ENCODE results near the gene MAN2C1. TPM values are rescaled to one million over a fixed set of nuclear protein-coding genes. Genes with fewer than 3 reads are reported as not detected.
"Not testable (repeated sequence)": the region's sequence is repeated elsewhere in the genome, so short reads cannot be mapped to it uniquely, and the experiment has no call there.

Gene MAN2C1
- total RNA-seq, 1 donor from 2014 or later: 237 TPM

DNA sequence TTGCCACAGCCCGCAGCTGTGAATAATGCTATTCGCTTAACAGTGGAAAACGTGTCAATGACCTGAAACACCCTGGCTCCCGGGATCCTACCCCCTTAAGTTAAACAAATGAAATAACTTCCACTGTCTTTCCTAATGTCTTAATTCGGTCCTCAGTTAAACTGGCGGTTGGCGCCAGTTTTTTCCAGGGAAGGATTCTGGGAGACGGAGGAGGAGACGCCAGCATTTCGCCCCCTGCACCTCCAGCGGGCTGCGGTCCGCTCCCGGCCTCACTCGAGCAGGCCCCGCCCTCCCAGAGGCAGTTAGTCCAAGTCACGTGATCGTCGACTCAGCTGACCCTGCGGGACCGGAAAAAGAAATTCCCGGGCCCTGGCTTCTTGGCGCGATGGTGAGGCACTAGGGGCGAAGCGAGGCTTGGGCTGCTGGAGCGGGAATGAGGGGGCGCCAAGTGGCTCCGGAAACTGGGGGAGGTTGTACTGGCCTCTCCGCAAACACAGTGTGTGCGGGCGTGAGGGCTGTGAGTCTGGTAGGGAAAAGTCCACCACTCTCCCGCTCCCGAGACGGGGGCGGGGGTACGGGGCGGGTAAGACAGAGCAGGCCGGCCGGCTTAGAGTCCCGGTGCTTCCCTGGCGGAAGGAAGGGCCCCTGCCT lies 32.6 kb downstream of the MAN2C1 start, which contains the start of gene COMMD4:
Gene COMMD4, plus strand, starts transcription at position 359 of the 651 bp plus-strand sequence. Its CDS starts 27 bp downstream, at position 386.
- TF ChIP-seq, protein P1, sequence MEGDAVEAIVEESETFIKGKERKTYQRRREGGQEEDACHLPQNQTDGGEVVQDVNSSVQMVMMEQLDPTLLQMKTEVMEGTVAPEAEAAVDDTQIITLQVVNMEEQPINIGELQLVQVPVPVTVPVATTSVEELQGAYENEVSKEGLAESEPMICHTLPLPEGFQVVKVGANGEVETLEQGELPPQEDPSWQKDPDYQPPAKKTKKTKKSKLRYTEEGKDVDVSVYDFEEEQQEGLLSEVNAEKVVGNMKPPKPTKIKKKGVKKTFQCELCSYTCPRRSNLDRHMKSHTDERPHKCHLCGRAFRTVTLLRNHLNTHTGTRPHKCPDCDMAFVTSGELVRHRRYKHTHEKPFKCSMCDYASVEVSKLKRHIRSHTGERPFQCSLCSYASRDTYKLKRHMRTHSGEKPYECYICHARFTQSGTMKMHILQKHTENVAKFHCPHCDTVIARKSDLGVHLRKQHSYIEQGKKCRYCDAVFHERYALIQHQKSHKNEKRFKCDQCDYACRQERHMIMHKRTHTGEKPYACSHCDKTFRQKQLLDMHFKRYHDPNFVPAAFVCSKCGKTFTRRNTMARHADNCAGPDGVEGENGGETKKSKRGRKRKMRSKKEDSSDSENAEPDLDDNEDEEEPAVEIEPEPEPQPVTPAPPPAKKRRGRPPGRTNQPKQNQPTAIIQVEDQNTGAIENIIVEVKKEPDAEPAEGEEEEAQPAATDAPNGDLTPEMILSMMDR (IDR thresholded peaks at IDR 0.05; ENCODE audit: unreplicated experiment): no peak
- Mint-ChIP-seq H3K27ac (ENCODE audit: unreplicated experiment) (peak within 1 kb of the TSS; percentile 99), H3K4me1 (ENCODE audit: unreplicated experiment) (peaks cover 17% of the 10 kb centered on the region), H3K4me3 (ENCODE audit: unreplicated experiment) (peak within 1 kb of the TSS; percentile 96), H3K27me3 (ENCODE audit: unreplicated experiment) (peaks cover 20% of the 10 kb centered on the region), H3K9me3 (ENCODE audit: unreplicated experiment) (no peaks in the 10 kb centered on the region), H3K36me3 (ENCODE audit: low read depth, unreplicated experiment) (peaks cover 5% of the 10 kb centered on the region)
- DNase-seq (ENCODE audit: low spot score): peak; percentile 95

DNA sequence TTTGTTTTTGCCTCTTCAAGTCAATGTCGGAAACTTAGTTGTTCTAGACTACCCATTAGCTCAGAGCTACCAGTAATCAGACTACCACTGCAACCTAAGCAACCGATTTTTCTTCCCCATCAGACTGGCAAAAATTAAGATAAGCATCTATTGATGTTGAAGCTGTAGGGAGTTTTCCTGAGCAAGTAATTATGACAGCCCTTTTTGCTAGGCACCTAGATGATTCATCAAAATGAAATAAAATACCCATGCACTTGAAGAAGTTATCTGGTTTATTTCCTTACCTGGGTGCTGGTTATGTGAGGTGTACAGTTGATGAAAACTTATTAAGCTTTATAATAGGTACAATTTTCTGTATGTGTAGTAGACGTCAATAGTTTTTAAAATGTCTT lies 33.1 kb downstream of the MAN2C1 start:
- no peak for DNase-seq (ENCODE audit: low spot score)
- Mint-ChIP-seq H3K27me3 (ENCODE audit: unreplicated experiment) (peaks cover 21% of the 10 kb centered on the region), H3K9me3 (ENCODE audit: unreplicated experiment) (no peaks in the 10 kb centered on the region), H3K27ac (ENCODE audit: unreplicated experiment) (no peak overlapping the region), H3K4me3 (ENCODE audit: unreplicated experiment) (peak overlapping the region; percentile 96), H3K36me3 (ENCODE audit: low read depth, unreplicated experiment) (peaks cover 5% of the 10 kb centered on the region), H3K4me1 (ENCODE audit: unreplicated experiment) (peaks cover 17% of the 10 kb centered on the region)
- TF ChIP-seq, protein P1 (IDR thresholded peaks at IDR 0.05; ENCODE audit: unreplicated experiment): no peak

DNA sequence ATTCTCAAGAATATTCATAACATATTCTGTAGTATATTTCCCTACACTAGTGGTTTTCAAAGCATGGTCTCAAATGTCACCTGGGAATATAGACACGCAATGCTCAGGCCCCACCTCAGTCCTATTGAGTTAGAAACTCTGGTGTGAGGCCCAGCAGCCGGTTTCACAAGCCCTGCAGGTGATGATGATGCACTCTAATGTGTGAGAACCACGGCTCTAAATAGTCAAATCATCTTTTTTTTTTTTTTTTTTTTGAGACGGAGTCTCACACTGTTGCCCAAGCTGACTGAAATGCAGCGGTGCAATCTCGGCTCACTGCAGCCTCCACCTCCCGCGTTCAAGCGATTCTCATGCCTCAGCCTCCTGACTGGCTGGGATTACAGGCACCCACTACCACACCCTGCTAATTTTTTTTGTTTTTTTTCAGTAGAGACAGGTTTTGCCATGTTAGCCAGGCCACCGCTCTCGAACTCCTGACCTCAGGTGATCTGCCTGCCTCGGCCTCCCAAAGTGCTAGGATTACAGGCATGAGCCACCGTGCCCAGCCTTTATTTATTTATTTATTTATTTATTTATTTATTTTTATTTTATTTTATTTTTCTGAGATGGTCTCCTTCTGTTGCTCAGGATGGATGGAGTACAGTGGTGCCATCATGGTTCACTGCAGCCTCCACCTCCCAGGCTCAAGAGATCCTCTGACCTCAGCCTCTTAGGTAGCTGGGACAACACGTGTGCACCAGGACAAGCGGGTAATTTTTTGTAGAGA lies 34.6 kb downstream of the MAN2C1 start:
- not testable (repeated sequence) for H3K27ac Mint-ChIP-seq (ENCODE audit: unreplicated experiment); DNase-seq (ENCODE audit: low spot score); H3K36me3 Mint-ChIP-seq (ENCODE audit: low read depth, unreplicated experiment); H3K9me3 Mint-ChIP-seq (ENCODE audit: unreplicated experiment); H3K4me3 Mint-ChIP-seq (ENCODE audit: unreplicated experiment)
- H3K4me1 Mint-ChIP-seq (ENCODE audit: unreplicated experiment): peaks cover 17% of the 10 kb centered on the region
- H3K27me3 Mint-ChIP-seq (ENCODE audit: unreplicated experiment): peaks cover 21% of the 10 kb centered on the region

DNA sequence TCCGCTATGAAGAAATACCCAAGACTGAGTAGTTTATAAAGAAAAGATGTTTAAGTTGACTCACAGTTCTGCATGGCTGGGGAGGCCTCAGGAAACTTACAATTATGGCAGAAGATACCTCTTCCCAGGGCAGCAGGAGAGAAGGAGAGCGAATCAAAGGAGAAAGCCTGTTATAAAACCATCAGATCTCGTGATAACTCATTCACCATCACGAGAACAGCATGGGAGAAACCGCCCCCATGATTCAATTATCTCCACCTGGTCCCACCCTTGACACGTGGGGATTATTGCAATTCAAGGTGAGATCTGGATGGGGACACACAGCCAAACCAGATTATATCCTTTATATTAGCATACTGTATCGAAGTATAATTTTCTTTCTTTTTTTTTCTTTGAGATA lies 36.3 kb downstream of the MAN2C1 start:
- not testable (repeated sequence) for H3K9me3 Mint-ChIP-seq (ENCODE audit: unreplicated experiment); H3K4me3 Mint-ChIP-seq (ENCODE audit: unreplicated experiment)

DNA sequence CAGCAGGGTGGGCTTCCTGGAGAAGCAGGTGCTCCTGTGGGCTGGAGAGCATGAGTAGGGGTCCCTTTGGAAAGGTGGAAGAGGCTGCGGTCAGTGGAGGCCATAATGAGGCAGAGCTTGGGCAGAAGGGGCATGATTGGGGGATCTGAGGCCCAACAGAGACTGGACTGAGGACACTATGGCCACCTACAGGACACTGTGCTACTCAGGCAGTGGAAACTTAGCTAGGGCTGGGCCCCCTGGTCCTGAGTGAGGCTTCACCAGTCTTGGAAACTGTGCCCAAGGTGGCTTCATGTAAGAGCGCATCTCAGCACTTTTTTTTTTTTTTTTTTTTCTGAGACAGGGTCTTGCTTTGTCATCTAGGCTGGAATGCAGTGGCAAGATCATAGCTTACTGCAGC lies 38.8 kb downstream of the MAN2C1 start:
- no peak overlapping the region for H3K27ac Mint-ChIP-seq (ENCODE audit: unreplicated experiment)
- no peak overlapping the region for H3K4me3 Mint-ChIP-seq (ENCODE audit: unreplicated experiment)
- H3K4me1 Mint-ChIP-seq (ENCODE audit: unreplicated experiment): no peaks in the 10 kb centered on the region
- DNase-seq (ENCODE audit: low spot score): no peak
- H3K9me3 Mint-ChIP-seq (ENCODE audit: unreplicated experiment): no peaks in the 10 kb centered on the region
- peaks cover 4% of the 10 kb centered on the region for H3K36me3 Mint-ChIP-seq (ENCODE audit: low read depth, unreplicated experiment)
- peaks cover 2% of the 10 kb centered on the region for H3K27me3 Mint-ChIP-seq (ENCODE audit: unreplicated experiment)
- TF ChIP-seq, protein P1 (IDR thresholded peaks at IDR 0.05; ENCODE audit: unreplicated experiment): no peak

More for the DNA sequence above, 36.3 kb downstream of the MAN2C1 start:
- H3K4me1 Mint-ChIP-seq (ENCODE audit: unreplicated experiment): peaks cover 14% of the 10 kb centered on the region
- not testable (repeated sequence) for DNase-seq (ENCODE audit: low spot score); H3K27ac Mint-ChIP-seq (ENCODE audit: unreplicated experiment); H3K36me3 Mint-ChIP-seq (ENCODE audit: low read depth, unreplicated experiment)
- H3K27me3 Mint-ChIP-seq (ENCODE audit: unreplicated experiment): peaks cover 20% of the 10 kb centered on the region
